HepG2 (cell line): ENCODE results near the gene SDC1. TPM values are rescaled to one million over a fixed set of nuclear protein-coding genes. Genes with fewer than 3 reads are reported as not detected.

Experiments
- MED8 ChIP-seq: sonication (generic); formaldehyde crosslinking; IDR thresholded peaks from 2 replicates; pipeline ENCODE4 v1.8.1; 2023; ENCODE audit warnings: mild to moderate bottlenecking, missing genetic modification reagents; ENCODE audit not compliant: insufficient replicate concordance
- ZFP82 ChIP-seq: sonication (generic); formaldehyde crosslinking; IDR thresholded peaks from 2 replicates; pipeline ENCODE4 v1.5.1; 2020; ENCODE audit warnings: mild to moderate bottlenecking, missing genetic modification reagents, borderline replicate concordance
- ZNF280B ChIP-seq: sonication (generic); formaldehyde crosslinking; IDR thresholded peaks from 2 replicates; pipeline ENCODE4 v1.5.0; 2020; ENCODE audit warnings: missing genetic modification reagents, mild to moderate bottlenecking, borderline replicate concordance
- ZNF292 ChIP-seq: sonication (generic); formaldehyde crosslinking; IDR thresholded peaks from 2 replicates; pipeline ENCODE4 v1.8.1; 2022; ENCODE audit warnings: mild to moderate bottlenecking, low read depth, missing genetic modification reagents, borderline replicate concordance
- ZNF629 ChIP-seq: sonication (generic); formaldehyde crosslinking; conservative IDR thresholded peaks from 2 replicates; pipeline ENCODE4 v1.5.0; 2020; ENCODE audit warnings: missing genetic modification reagents
- polyA plus RNA-seq, 8 experiments: library from polyadenylated mRNA; depleted of rRNA in 3 of 8; stranded (reverse) in 7 of 8; unstranded in 1 of 8; fragments of >200 nt; fragmentation: Illumina TruSeq in 4 of 8; extraction: Trizol in 4 of 8; gene quantifications; 2 replicates each; pipeline versions ENCODE4 v1.2.1 to v1.2.3, GENCODE V29; 2011 to 2016; ENCODE audit warnings: low read depth in 4 of 8, missing spikeins in 1 of 8, mixed read lengths in 1 of 8; ENCODE audit not compliant: insufficient read depth in 1 of 8
- total RNA-seq, 5 experiments: library from RNA; depleted of rRNA; stranded (reverse); fragments of >200 nt; fragmentation: Illumina TruSeq; extraction: Trizol; gene quantifications; 2 replicates each; pipeline ENCODE4 v1.2.3, GENCODE V29; 2016; ENCODE audit warnings: low read depth in 1 of 5
- TF ChIP-seq, protein P1 (sequence below): sonication (generic); formaldehyde crosslinking; IDR thresholded peaks from 2 replicates; pipeline ENCODE4 v1.4.0; 2020; ENCODE audit warnings: missing genetic modification reagents, borderline replicate concordance
- TF ChIP-seq, protein P2 (sequence below): sonication (generic); formaldehyde crosslinking; IDR thresholded peaks from 2 replicates; pipeline ENCODE4 v1.5.0; 2020; ENCODE audit warnings: mild to moderate bottlenecking, missing genetic modification reagents

SDC1 gene
- total and polyA plus RNA-seq, 2 of the 13 experiments (the other 11 are each of a cell fraction or from before 2014, with no cell fraction given): 108 to 119 TPM

DNA sequence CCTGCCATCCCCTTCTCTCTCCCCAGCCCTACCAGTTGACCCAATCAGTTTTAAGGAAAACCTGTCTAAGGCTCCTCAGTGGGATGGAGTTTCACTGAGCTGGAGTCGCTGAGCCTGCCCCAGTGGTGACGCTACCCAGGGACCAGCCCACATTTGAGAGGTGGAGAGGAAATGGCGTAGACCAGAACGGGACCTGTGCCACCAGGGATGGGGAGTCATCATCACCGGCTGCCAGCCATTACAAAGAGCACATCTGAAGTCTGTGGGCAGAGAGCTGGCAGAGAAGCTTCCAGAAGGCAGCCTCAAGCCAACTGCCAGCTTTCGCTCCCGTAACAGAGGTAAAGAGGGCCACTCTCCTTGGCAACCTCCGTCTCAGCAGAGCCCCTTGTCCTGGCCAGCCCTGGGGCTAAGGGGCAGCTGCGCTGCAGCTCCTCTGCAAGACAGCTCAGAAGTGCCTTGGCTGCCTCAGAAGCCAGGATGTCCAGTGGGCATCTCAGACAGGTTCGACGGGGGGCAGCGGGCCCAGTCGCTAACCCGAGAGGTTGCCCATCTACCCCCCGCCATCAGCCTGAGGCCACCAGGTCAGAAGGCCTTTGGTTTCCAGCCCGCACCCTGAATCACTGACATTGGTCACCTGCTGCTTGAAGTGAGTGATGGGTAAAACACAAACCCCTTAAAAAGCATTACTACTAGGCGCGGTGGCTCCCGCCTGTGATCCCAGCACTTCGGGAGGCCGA lies 15.4 kb downstream of the SDC1 start (continued):
- 0 out of 2 replicates have a peak, but pooled peaks have one; percentile 6 for TF ChIP-seq ZNF280B (CRISPR knock-in tag)
- TF ChIP-seq ZFP82: no peak
- TF ChIP-seq ZNF292 (CRISPR knock-in tag): 0 out of 2 replicates have a peak, but pooled peaks have one; percentile 41
- peak; percentile 43 for TF ChIP-seq MED8
- TF ChIP-seq, protein P1, sequence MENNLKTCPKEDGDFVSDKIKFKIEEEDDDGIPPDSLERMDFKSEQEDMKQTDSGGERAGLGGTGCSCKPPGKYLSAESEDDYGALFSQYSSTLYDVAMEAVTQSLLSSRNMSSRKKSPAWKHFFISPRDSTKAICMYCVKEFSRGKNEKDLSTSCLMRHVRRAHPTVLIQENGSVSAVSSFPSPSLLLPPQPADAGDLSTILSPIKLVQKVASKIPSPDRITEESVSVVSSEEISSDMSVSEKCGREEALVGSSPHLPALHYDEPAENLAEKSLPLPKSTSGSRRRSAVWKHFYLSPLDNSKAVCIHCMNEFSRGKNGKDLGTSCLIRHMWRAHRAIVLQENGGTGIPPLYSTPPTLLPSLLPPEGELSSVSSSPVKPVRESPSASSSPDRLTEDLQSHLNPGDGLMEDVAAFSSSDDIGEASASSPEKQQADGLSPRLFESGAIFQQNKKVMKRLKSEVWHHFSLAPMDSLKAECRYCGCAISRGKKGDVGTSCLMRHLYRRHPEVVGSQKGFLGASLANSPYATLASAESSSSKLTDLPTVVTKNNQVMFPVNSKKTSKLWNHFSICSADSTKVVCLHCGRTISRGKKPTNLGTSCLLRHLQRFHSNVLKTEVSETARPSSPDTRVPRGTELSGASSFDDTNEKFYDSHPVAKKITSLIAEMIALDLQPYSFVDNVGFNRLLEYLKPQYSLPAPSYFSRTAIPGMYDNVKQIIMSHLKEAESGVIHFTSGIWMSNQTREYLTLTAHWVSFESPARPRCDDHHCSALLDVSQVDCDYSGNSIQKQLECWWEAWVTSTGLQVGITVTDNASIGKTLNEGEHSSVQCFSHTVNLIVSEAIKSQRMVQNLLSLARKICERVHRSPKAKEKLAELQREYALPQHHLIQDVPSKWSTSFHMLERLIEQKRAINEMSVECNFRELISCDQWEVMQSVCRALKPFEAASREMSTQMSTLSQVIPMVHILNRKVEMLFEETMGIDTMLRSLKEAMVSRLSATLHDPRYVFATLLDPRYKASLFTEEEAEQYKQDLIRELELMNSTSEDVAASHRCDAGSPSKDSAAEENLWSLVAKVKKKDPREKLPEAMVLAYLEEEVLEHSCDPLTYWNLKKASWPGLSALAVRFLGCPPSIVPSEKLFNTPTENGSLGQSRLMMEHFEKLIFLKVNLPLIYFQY (CRISPR knock-in tag): no peak
- TF ChIP-seq, protein P2, sequence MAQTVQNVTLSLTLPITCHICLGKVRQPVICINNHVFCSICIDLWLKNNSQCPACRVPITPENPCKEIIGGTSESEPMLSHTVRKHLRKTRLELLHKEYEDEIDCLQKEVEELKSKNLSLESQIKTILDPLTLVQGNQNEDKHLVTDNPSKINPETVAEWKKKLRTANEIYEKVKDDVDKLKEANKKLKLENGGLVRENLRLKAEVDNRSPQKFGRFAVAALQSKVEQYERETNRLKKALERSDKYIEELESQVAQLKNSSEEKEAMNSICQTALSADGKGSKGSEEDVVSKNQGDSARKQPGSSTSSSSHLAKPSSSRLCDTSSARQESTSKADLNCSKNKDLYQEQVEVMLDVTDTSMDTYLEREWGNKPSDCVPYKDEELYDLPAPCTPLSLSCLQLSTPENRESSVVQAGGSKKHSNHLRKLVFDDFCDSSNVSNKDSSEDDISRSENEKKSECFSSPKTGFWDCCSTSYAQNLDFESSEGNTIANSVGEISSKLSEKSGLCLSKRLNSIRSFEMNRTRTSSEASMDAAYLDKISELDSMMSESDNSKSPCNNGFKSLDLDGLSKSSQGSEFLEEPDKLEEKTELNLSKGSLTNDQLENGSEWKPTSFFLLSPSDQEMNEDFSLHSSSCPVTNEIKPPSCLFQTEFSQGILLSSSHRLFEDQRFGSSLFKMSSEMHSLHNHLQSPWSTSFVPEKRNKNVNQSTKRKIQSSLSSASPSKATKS (CRISPR knock-in tag): no peak
- TF ChIP-seq ZNF629 (CRISPR knock-in tag): no peak
- TF ChIP-seq, all 625 proteins: peak for 8
